IgD-negative memory B cell (primary cell): ENCODE data around the gene BDNF. TPM values are rescaled to one million over a fixed set of nuclear protein-coding genes. Genes with fewer than 3 reads are reported as not detected.
A peak's percentile ranks its signal among the peaks of the same experiment; 100 is the strongest.
"Not testable (repeated sequence)": the region's sequence is repeated elsewhere in the genome, so short reads cannot be mapped to it uniquely, and the experiment has no call there.

ENCODE experiments used
- H3K27ac Mint-ChIP-seq, 3 donors: one replicate each; pipeline ENCODE4 v1.8.0; 2020 to 2022; ENCODE audit warnings: mild to moderate bottlenecking in 3 of 3, mixed read lengths in 3 of 3, moderate library complexity in 1 of 3
- H3K27me3 Mint-ChIP-seq: one replicate; pipeline ENCODE4 v1.8.0; 2021; ENCODE audit warnings: mixed read lengths
- H3K36me3 Mint-ChIP-seq: one replicate; pipeline ENCODE4 v1.8.0; 2020; ENCODE audit warnings: mild to moderate bottlenecking, mixed read lengths
- H3K4me1 Mint-ChIP-seq, 3 donors: one replicate each; pipeline ENCODE4 v1.8.0; 2020 to 2022; ENCODE audit warnings: mixed read lengths in 3 of 3, mild to moderate bottlenecking in 1 of 3
- H3K4me3 Mint-ChIP-seq, 4 donors: one replicate each; pipeline ENCODE4 v1.8.0; 2020 to 2022; ENCODE audit warnings: mild to moderate bottlenecking in 4 of 4, mixed read lengths in 4 of 4, moderate library complexity in 3 of 4
- H3K9me3 Mint-ChIP-seq, 3 donors: one replicate each; pipeline ENCODE4 v1.8.0; 2020 to 2021; ENCODE audit warnings: mixed read lengths in 3 of 3, mild to moderate bottlenecking in 1 of 3
- polyA plus RNA-seq: library from polyadenylated mRNA; unstranded; fragments of 300-500 nt; fragmentation: Illumina TruSeq; gene quantifications from one replicate; pipeline ENCODE4 v1.2.3, GENCODE V29; 2021

Gene BDNF
- polyA plus RNA-seq = not detected

GRCh38 chr11:27700351-27701301 lies at the start of gene BDNF:
Gene BDNF (minus strand): TSS chr11:27700455. CDS start chr11:27658564, 41,891 bp downstream.
- peaks cover 11 to 22% (median 13%) of the 10 kb centered on the region in 3 donors for H3K4me1 Mint-ChIP-seq
- H3K36me3 Mint-ChIP-seq = no peaks in the 10 kb centered on the region
- H3K4me3 Mint-ChIP-seq = peak within 1 kb of the TSS; percentile 67 to 95 (median 86)
- H3K27me3 Mint-ChIP-seq = peaks cover 48% of the 10 kb centered on the region
- peaks cover 0 to 4% (median 0%) of the 10 kb centered on the region in 3 donors for H3K9me3 Mint-ChIP-seq
- H3K27ac Mint-ChIP-seq = no peak within 1 kb of the TSS

- Mint-ChIP-seq H3K27me3 (peaks cover 4% of the 10 kb centered on the region), H3K4me3 (no peak overlapping the region), H3K36me3 (no peaks in the 10 kb centered on the region), H3K4me1 (no peaks in the 10 kb centered on the region), H3K27ac (no peak overlapping the region), H3K9me3 (peaks cover 0 to 3% (median 0%) of the 10 kb centered on the region in 3 donors)
These were observed 40.2 kb upstream of the BDNF start for GRCh38 chr11:27740362-27741013.

GRCh38 chr11:27735281-27735680 lies 35.0 kb upstream of the BDNF start:
- Mint-ChIP-seq H3K9me3 (no peaks in the 10 kb centered on the region), H3K36me3 (no peaks in the 10 kb centered on the region), H3K27me3 (peaks cover 4% of the 10 kb centered on the region), H3K4me1 (no peaks in the 10 kb centered on the region), H3K4me3 (no peak overlapping the region), H3K27ac (no peak overlapping the region)

- H3K4me1 Mint-ChIP-seq, H3K27me3 Mint-ChIP-seq, H3K4me3 Mint-ChIP-seq, H3K9me3 Mint-ChIP-seq, H3K27ac Mint-ChIP-seq, H3K36me3 Mint-ChIP-seq: not testable (repeated sequence)
These were observed 31.5 kb upstream of the BDNF start for GRCh38 chr11:27731803-27732202.

- H3K9me3 Mint-ChIP-seq = peaks cover 0 to 3% (median 0%) of the 10 kb centered on the region in 3 donors
- H3K4me1 Mint-ChIP-seq = peaks cover 0 to 5% (median 0%) of the 10 kb centered on the region in 3 donors
- no peak overlapping the region for H3K27ac Mint-ChIP-seq
- H3K36me3 Mint-ChIP-seq = no peaks in the 10 kb centered on the region
- H3K27me3 Mint-ChIP-seq = peaks cover 22% of the 10 kb centered on the region
- H3K4me3 Mint-ChIP-seq = no peak overlapping the region
These were observed 26.7 kb upstream of the BDNF start for GRCh38 chr11:27726981-27727380.

GRCh38 chr11:27723687-27724086 lies 23.4 kb upstream of the BDNF start:
- H3K4me3 Mint-ChIP-seq = no peak overlapping the region
- peaks cover 3 to 7% (median 4%) of the 10 kb centered on the region in 3 donors for H3K9me3 Mint-ChIP-seq
- peaks cover 0 to 5% (median 2%) of the 10 kb centered on the region in 3 donors for H3K4me1 Mint-ChIP-seq
- H3K27ac Mint-ChIP-seq = no peak overlapping the region
- H3K27me3 Mint-ChIP-seq = peaks cover 44% of the 10 kb centered on the region
- peaks cover 3% of the 10 kb centered on the region for H3K36me3 Mint-ChIP-seq

GRCh38 chr11:27722953-27723344 lies 22.7 kb upstream of the BDNF start:
- H3K36me3 Mint-ChIP-seq = peaks cover 3% of the 10 kb centered on the region
- H3K27ac Mint-ChIP-seq = no peak overlapping the region
- peak overlapping the region in 1 of 4 donors; percentile 73 for H3K4me3 Mint-ChIP-seq
- H3K4me1 Mint-ChIP-seq = peaks cover 0 to 5% (median 2%) of the 10 kb centered on the region in 3 donors
- H3K9me3 Mint-ChIP-seq = peaks cover 3 to 7% (median 4%) of the 10 kb centered on the region in 3 donors
- H3K27me3 Mint-ChIP-seq = peaks cover 46% of the 10 kb centered on the region

- H3K9me3 Mint-ChIP-seq = peaks cover 3 to 7% (median 4%) of the 10 kb centered on the region in 3 donors
- H3K4me1 Mint-ChIP-seq = peaks cover 0 to 5% (median 2%) of the 10 kb centered on the region in 3 donors
- peak overlapping the region in 1 of 3 donors; percentile 59 for H3K27ac Mint-ChIP-seq
- peak overlapping the region in 2 of 4 donors; percentile 6 to 78 for H3K4me3 Mint-ChIP-seq
- peaks cover 3% of the 10 kb centered on the region for H3K36me3 Mint-ChIP-seq
- H3K27me3 Mint-ChIP-seq = peaks cover 46% of the 10 kb centered on the region
These were observed 22.1 kb upstream of the BDNF start for GRCh38 chr11:27722117-27722952.

GRCh38 chr11:27721264-27722116 lies 21.2 kb upstream of the BDNF start:
- no peak overlapping the region for H3K27ac Mint-ChIP-seq
- H3K36me3 Mint-ChIP-seq = peaks cover 3% of the 10 kb centered on the region
- peak overlapping the region in 1 of 4 donors; percentile 19 for H3K4me3 Mint-ChIP-seq
- peaks cover 3 to 7% (median 4%) of the 10 kb centered on the region in 3 donors for H3K9me3 Mint-ChIP-seq
- peaks cover 0 to 5% (median 2%) of the 10 kb centered on the region in 3 donors for H3K4me1 Mint-ChIP-seq
- peaks cover 45% of the 10 kb centered on the region for H3K27me3 Mint-ChIP-seq

- Mint-ChIP-seq H3K36me3 (peaks cover 3% of the 10 kb centered on the region), H3K4me1 (peaks cover 0 to 5% (median 2%) of the 10 kb centered on the region in 3 donors), H3K27me3 (peaks cover 45% of the 10 kb centered on the region), H3K27ac (no peak overlapping the region), H3K4me3 (peak overlapping the region in 1 of 4 donors; percentile 18), H3K9me3 (peaks cover 3 to 7% (median 4%) of the 10 kb centered on the region in 3 donors)
These were observed 20.1 kb upstream of the BDNF start for GRCh38 chr11:27720277-27720830.

GRCh38 chr11:27719546-27719925 lies 19.3 kb upstream of the BDNF start:
- no peak overlapping the region for H3K27ac Mint-ChIP-seq

GRCh38 chr11:27718863-27719545 lies 18.7 kb upstream of the BDNF start:
- Mint-ChIP-seq H3K27me3 (peaks cover 45% of the 10 kb centered on the region), H3K4me1 (peaks cover 0 to 5% (median 2%) of the 10 kb centered on the region in 3 donors), H3K9me3 (peaks cover 3 to 7% (median 4%) of the 10 kb centered on the region in 3 donors), H3K36me3 (peaks cover 3% of the 10 kb centered on the region), H3K27ac (no peak overlapping the region), H3K4me3 (no peak overlapping the region)

More at GRCh38 chr11:27719546-27719925, 19.3 kb upstream of the BDNF start:
- Mint-ChIP-seq H3K4me3 (no peak overlapping the region), H3K4me1 (peaks cover 0 to 5% (median 2%) of the 10 kb centered on the region in 3 donors), H3K9me3 (peaks cover 3 to 7% (median 4%) of the 10 kb centered on the region in 3 donors), H3K27me3 (peaks cover 46% of the 10 kb centered on the region), H3K36me3 (peaks cover 3% of the 10 kb centered on the region)

- no peak overlapping the region for H3K4me3 Mint-ChIP-seq
- H3K27me3 Mint-ChIP-seq = peaks cover 41% of the 10 kb centered on the region
- no peak overlapping the region for H3K27ac Mint-ChIP-seq
- peaks cover 3 to 7% (median 4%) of the 10 kb centered on the region in 3 donors for H3K9me3 Mint-ChIP-seq
- peaks cover 3% of the 10 kb centered on the region for H3K36me3 Mint-ChIP-seq
- peaks cover 0 to 3% (median 2%) of the 10 kb centered on the region in 3 donors for H3K4me1 Mint-ChIP-seq
These were observed 18.1 kb upstream of the BDNF start for GRCh38 chr11:27718346-27718862.
